Skin of body (tissue), 2 donors: ENCODE measurements around the gene FBXL15. TPM values are rescaled to one million over a fixed set of nuclear protein-coding genes. Genes with fewer than 3 reads are reported as not detected.
"Not testable (repeated sequence)": the region's sequence is repeated elsewhere in the genome, so short reads cannot be mapped to it uniquely, and the experiment has no call there.

ENCODE experiments used
- DNase-seq: peaks from one replicate; lab custom pipeline; 2025; lab: John Stamatoyannopoulos, UW
- total RNA-seq: library from RNA; depleted of rRNA; stranded (reverse); fragments of >200 nt; gene quantifications from one replicate; pipeline ENCODE4 v1.2.3, GENCODE V29; 2014

FBXL15 gene
- total RNA-seq, 1 donor from 2014 or later, result 4.2 TPM

- no peak for DNase-seq
These were observed 32.2 kb downstream of the FBXL15 start for GRCh38 chr10:102452672-102453340.

DNA sequence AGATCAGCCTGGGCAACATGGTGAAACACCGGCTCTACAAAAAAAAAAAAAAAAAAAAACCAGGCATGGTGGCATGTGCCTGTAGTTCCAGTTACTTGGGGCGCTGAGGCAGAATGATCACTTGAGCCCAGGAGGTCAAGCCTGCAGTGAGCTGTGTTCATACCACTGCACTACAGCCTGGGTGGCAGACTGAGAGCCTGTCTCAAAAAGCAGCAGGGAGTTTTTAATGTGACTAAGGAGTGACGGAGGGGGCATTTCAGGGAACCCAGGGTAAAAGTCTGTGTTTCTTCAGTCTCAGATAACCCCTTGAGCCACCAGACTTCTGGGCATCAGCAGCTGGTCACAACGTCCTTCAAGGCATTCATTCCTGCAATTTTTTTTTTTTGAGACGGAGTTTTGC lies 32.9 kb downstream of the FBXL15 start:
- no peak for DNase-seq

- DNase-seq, result not testable (repeated sequence)
These were observed 34.2 kb downstream of the FBXL15 start for GRCh38 chr10:102454662-102455487.

- DNase-seq, result no peak
These were observed 35.3 kb downstream of the FBXL15 start for GRCh38 chr10:102455893-102456471.

DNA sequence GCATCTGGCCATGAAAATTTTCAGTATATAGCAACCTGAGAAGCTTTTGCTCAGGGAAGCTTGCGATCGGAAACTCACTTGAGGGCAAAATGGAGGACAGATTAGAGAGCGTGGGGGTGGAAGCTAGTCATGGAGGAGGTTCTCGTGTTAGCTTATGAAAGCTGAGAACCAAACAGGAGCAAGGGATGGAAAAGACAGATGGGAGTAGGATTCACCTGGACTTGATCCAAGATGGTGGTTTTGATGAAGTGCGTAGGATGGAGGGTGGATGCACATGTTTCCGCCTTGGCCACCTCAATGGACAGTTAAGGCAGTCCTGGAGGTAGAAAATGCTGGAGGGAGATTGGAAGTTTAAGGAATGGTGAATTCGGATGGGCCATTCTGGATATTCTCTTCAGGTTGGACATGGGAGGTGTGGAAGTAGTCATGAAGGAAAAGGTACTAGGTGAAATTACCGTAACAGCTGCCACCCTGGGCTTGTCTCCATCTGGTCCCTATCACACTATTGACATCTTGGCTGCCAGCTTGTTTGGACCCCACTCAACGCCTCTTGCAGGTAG lies 37.0 kb downstream of the FBXL15 start:
- no peak for DNase-seq

- DNase-seq, result no peak
These were observed 38.0 kb downstream of the FBXL15 start for GRCh38 chr10:102458656-102459055.

DNA sequence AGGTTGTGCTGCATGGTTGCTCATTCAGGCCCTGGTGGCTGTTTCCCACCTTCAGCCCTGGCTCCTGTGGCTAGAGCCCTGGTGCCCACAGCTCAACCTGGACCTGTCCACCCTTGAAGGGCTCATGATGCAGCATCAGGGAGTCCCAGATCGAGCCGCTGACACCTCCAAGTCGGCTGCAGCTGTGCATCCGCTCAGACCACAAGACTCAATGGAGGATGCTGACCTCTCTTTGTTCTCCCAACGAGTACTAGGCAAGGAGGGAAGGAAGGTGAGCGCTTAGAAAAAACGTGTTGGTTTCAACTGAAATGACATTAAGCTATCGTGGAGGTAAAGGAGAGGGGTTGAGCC lies 40.2 kb downstream of the FBXL15 start:
- no peak for DNase-seq

DNA sequence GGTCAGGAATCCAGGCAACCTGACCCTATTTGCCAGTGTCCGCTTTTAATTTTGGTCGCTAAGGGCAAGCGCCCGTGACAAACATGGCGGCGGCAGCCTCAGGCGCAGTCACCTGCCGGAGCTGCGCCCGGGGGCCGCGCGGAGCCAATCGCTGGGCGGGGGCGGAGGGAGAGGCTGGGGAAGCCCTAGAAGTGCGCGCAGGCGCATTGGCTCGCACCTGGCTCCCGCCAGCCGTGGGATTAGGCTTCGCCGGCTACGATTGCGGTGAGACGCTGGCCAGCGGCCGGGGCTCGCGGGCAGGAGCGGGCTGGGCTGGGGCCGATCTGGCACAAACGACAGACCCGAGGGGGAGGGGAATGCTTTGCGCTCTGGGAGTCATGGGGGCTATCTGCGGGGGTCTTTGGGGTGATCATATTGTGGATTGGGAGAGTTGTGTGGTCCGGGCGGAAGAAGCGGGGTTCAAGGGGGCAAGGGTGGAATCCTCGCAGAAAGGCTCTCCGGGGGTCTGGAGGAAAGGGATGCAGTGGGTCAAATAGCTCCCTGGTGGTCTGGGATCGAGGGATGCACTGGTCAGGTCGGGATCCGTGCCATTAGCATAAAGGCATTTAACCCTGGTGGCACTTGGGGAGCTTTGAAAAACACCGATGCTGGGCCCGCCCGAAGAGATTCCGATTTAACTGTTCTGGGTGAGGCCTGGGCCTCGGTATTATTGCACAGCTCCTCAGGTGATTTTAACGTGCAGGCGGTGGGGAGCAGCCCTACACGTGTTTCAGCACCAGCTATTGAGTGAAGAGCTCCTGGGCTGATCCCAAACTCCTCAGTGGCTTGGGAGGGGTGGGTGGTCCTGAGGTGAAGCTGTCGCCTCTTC lies 40.8 kb downstream of the FBXL15 start:
- peak; percentile 30 for DNase-seq

- DNase-seq, result no peak
These were observed 41.9 kb downstream of the FBXL15 start for GRCh38 chr10:102462512-102463054.

DNA sequence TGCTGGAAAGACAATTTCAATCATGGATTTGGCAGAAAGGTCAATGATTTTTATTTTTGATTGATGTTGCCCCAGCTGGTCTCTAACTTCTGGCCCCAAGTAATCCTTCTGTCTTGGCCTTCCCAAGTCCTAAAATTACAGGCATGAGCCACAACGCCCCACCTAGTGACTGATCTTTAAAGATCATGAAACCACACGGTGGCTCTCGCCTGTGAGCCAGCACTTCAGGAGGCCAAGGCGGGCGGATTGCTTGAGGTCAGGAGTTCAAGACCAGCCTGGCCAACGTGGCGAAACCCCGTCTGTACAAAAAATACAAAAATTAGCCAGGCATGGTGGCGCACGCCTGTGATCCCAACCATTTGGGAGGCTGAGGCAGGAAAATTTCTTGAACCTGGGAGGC lies 43.3 kb downstream of the FBXL15 start:
- no peak for DNase-seq

- no peak for DNase-seq
These were observed 44.8 kb downstream of the FBXL15 start for GRCh38 chr10:102465466-102465865.

GRCh38 chr10:102467318-102467717 lies 46.7 kb downstream of the FBXL15 start:
- no peak for DNase-seq

- no peak for DNase-seq
These were observed 47.4 kb downstream of the FBXL15 start for GRCh38 chr10:102467971-102468438.

DNA sequence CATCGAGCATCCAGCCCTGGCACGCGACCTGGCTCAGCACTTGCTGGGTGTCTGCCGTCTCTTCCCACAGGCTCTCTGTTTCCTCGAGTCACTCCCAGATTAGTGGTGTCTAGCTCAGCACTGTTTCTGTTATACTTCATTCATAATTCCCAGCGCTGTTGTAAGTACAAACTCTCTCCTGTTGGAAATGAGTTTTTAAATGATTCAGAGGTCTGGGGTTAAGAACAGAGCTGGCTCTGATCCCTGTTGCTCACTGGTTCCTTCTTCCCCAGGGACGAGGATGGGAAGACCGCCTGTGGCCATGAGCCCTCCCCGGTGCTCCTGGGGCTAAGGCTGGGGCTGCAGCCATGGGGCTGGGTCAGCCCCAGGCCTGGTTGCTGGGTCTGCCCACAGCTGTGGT lies 48.0 kb downstream of the FBXL15 start:
- DNase-seq, result no peak

- no peak for DNase-seq
These were observed 50.2 kb downstream of the FBXL15 start for GRCh38 chr10:102470579-102471546.
